Spleen (tissue), 7 donors: Measurements from ENCODE around the gene PPP2R5C.

Experiments used
- CTCF ChIP-seq, 11 experiments: fragments of 200-600 bp in 7 of 11; fragments of 450-650 bp in 4 of 11; sonication (generic) in 4 of 11; IDR thresholded peaks in 8 of 11; conservative IDR thresholded peaks in 3 of 11; 1 replicate in 7 of 11; 2 replicates in 4 of 11; pipeline versions ENCODE4 v1.4.0 to v1.8.0; 2016 to 2021; ENCODE audit warnings: antibody characterized with exemption in 11 of 11, inconsistent platforms in 4 of 11, mild to moderate bottlenecking in 1 of 11
- POLR2A ChIP-seq, 3 donors: fragments of 450-650 bp; IDR thresholded peaks; one replicate each; pipeline ENCODE4 v1.5.1; 2017; ENCODE audit warnings: antibody characterized with exemption in 3 of 3, mild to moderate bottlenecking in 1 of 3
- POLR2AphosphoS5 ChIP-seq, 3 donors: sonication (generic); formaldehyde crosslinking; IDR thresholded peaks; one replicate each; pipeline ENCODE4 v1.5.1; 2017; ENCODE audit warnings: antibody characterized with exemption in 3 of 3
- donor health status: DM: no; HTN: no; CAD: no; lungs with moderate emphysema.
- donor health status: DM: no; HTN: no; CAD: no.
- donor health status: DM: no; HTN: no; CAD: no.

- TF ChIP-seq CTCF (IDR thresholded peaks at IDR 0.05 in 8 of 11, conservative IDR thresholded peaks at IDR 0.05 in 3 of 11) = no peak
- TF ChIP-seq POLR2AphosphoS5 (IDR thresholded peaks at IDR 0.05) = no peak
- no peak for TF ChIP-seq POLR2A (IDR thresholded peaks at IDR 0.05)
These were observed 61.6 kb downstream of the PPP2R5C start for GRCh38 chr14:101823066-101823465.
